Liver (tissue), 9 donors: ENCODE data around the gene DRGX. TPM values are rescaled to one million over a fixed set of nuclear protein-coding genes. Genes with fewer than 3 reads are reported as not detected.

ENCODE experiments used
- DNase-seq: peaks from one replicate; pipeline ENCODE4 v3.0.0-alpha.2; 2017; ENCODE audit warnings: low spot score
- H3K27ac ChIP-seq, 2 donors: one replicate each; pipeline ENCODE4 v1.7.0; 2013; ENCODE audit warnings: inconsistent platforms in 2 of 2, low read length in 2 of 2, control low read depth in 1 of 2, low read depth in 1 of 2, mild to moderate bottlenecking in 1 of 2
- H3K27me3 ChIP-seq, 4 donors: one replicate each; pipeline versions ENCODE4 v1.6.1 to v1.7.0; 2013; ENCODE audit warnings: low read length in 3 of 4, inconsistent platforms in 1 of 4, mild to moderate bottlenecking in 1 of 4, moderate library complexity in 1 of 4; ENCODE audit not compliant: control insufficient read depth in 4 of 4, insufficient read depth in 4 of 4
- H3K36me3 ChIP-seq, 4 donors: one replicate each; pipeline versions ENCODE4 v1.6.1 to v1.7.0; 2013; ENCODE audit warnings: low read length in 3 of 4, mild to moderate bottlenecking in 3 of 4, low read depth in 1 of 4, moderate library complexity in 1 of 4; ENCODE audit not compliant: control insufficient read depth in 4 of 4, insufficient read depth in 3 of 4
- H3K4me1 ChIP-seq, 4 donors: one replicate each; pipeline versions ENCODE4 v1.6.1 to v1.7.0; 2013; ENCODE audit warnings: low read length in 3 of 4, mild to moderate bottlenecking in 3 of 4, moderate library complexity in 1 of 4; ENCODE audit not compliant: control insufficient read depth in 4 of 4, insufficient read depth in 4 of 4
- H3K4me3 ChIP-seq, 3 donors: one replicate each; pipeline versions ENCODE4 v1.6.1 to v1.7.0; 2013; ENCODE audit warnings: low read length in 3 of 3, control low read depth in 1 of 3, low read depth in 1 of 3, mild to moderate bottlenecking in 1 of 3
- H3K9ac ChIP-seq, 2 donors: one replicate each; pipeline ENCODE4 v1.7.0; 2013; ENCODE audit warnings: low read length in 2 of 2, mild to moderate bottlenecking in 2 of 2, moderate library complexity in 2 of 2, control low read depth in 1 of 2, low read depth in 1 of 2
- H3K9me3 ChIP-seq, 4 donors: one replicate each; pipeline versions ENCODE4 v1.6.1 to v1.7.0; 2013; ENCODE audit warnings: low read length in 3 of 4; ENCODE audit not compliant: control insufficient read depth in 4 of 4
- FOXA1 ChIP-seq: IDR thresholded peaks from 2 replicates; pipeline ENCODE4 v1.6.1; 2016; ENCODE audit warnings: antibody characterized with exemption
- FOXA2 ChIP-seq: IDR thresholded peaks from 2 replicates; pipeline ENCODE4 v1.6.1; 2016; ENCODE audit warnings: antibody characterized with exemption
- HNF4A ChIP-seq, 2 donors: conservative IDR thresholded peaks; 2 replicates each; pipeline ENCODE4 v1.6.1; 2016; ENCODE audit warnings: antibody characterized with exemption in 2 of 2, mild to moderate bottlenecking in 2 of 2
- HNF4G ChIP-seq: IDR thresholded peaks from 2 replicates; pipeline ENCODE4 v1.6.1; 2016; ENCODE audit warnings: antibody characterized with exemption
- JUND ChIP-seq, 2 donors: IDR thresholded peaks; 2 replicates each; pipeline ENCODE4 v1.6.1; 2016; ENCODE audit warnings: antibody characterized with exemption in 2 of 2
- NR2F2 ChIP-seq: IDR thresholded peaks from 2 replicates; pipeline ENCODE4 v1.6.1; 2016; ENCODE audit warnings: antibody characterized with exemption
- RAD21 ChIP-seq, 2 donors: IDR thresholded peaks; 2 replicates each; pipeline ENCODE4 v1.6.1; 2016; ENCODE audit warnings: antibody characterized with exemption in 2 of 2, mild to moderate bottlenecking in 2 of 2
- TAF1 ChIP-seq: conservative IDR thresholded peaks from 2 replicates; pipeline ENCODE4 v1.6.1; 2016; ENCODE audit warnings: antibody characterized with exemption, mild to moderate bottlenecking
- YY1 ChIP-seq: IDR thresholded peaks from 2 replicates; pipeline ENCODE4 v1.6.1; 2016; ENCODE audit warnings: antibody characterized with exemption, mild to moderate bottlenecking
- ZBTB33 ChIP-seq: IDR thresholded peaks from 2 replicates; pipeline ENCODE4 v1.6.1; 2016; ENCODE audit warnings: antibody characterized with exemption
- WGBS: extraction: QIAGEN DNeasy Blood & Tissue Kit; methylation state at CpG from one replicate; pipeline ENCODE4 v1.1.7; 2013; 5-methylcytosine and 5-hydroxymethylcytosine counted together
- polyA plus RNA-seq, 2 donors: library from polyadenylated mRNA; stranded (reverse) in 1 of 2; unstranded in 1 of 2; fragments of 200-250 nt in 1 of 2; fragments of >200 nt in 1 of 2; fragmentation: Nextera tagmentation in 1 of 2; extraction: Ambion mirVana in 1 of 2; gene quantifications; one replicate each; pipeline versions ENCODE4 v1.2.1 to v1.2.3, GENCODE V29; 2013 to 2015
- total RNA-seq, 2 donors: library from RNA; depleted of rRNA; stranded (reverse); fragments of >200 nt; gene quantifications; one replicate each; pipeline ENCODE4 v1.2.3, GENCODE V29; 2014
- TF ChIP-seq, protein P1 (sequence below): fragments of 150-350 bp; IDR thresholded peaks from 2 replicates; pipeline ENCODE4 v1.5.1; 2017; ENCODE audit warnings: improper control_type of control experiment, low read depth, low read length; ENCODE audit not compliant: missing input control
- donor health status: healthy.
- donor health status: healthy.
- donor health status: healthy.
- donor health status: healthy.
- donor health status: healthy.

DRGX gene
- total and polyA plus RNA-seq, 4 donors, result not detected

GRCh38 chr10:49408519-49409306 is 12.8 kb upstream of the DRGX start:
- H3K9ac ChIP-seq, result no peak overlapping the region
- H3K27me3 ChIP-seq, result peaks cover 0 to 2% (median under 1%) of the 10 kb centered on the region in 4 donors
- no peaks in the 10 kb centered on the region for H3K36me3 ChIP-seq
- no peaks in the 10 kb centered on the region for H3K9me3 ChIP-seq
- no peak for TF ChIP-seq RAD21 (IDR thresholded peaks at IDR 0.05)
- TF ChIP-seq, protein P1, sequence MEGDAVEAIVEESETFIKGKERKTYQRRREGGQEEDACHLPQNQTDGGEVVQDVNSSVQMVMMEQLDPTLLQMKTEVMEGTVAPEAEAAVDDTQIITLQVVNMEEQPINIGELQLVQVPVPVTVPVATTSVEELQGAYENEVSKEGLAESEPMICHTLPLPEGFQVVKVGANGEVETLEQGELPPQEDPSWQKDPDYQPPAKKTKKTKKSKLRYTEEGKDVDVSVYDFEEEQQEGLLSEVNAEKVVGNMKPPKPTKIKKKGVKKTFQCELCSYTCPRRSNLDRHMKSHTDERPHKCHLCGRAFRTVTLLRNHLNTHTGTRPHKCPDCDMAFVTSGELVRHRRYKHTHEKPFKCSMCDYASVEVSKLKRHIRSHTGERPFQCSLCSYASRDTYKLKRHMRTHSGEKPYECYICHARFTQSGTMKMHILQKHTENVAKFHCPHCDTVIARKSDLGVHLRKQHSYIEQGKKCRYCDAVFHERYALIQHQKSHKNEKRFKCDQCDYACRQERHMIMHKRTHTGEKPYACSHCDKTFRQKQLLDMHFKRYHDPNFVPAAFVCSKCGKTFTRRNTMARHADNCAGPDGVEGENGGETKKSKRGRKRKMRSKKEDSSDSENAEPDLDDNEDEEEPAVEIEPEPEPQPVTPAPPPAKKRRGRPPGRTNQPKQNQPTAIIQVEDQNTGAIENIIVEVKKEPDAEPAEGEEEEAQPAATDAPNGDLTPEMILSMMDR, result peak; percentile 35
- TF ChIP-seq TAF1, result no peak
- no peak overlapping the region for H3K4me3 ChIP-seq
- 49% methylated on average over 13 of the region's 13 CpGs for WGBS
- H3K4me1 ChIP-seq, result no peaks in the 10 kb centered on the region
- H3K27ac ChIP-seq, result no peak overlapping the region
- DNase-seq, result no peak

DNA sequence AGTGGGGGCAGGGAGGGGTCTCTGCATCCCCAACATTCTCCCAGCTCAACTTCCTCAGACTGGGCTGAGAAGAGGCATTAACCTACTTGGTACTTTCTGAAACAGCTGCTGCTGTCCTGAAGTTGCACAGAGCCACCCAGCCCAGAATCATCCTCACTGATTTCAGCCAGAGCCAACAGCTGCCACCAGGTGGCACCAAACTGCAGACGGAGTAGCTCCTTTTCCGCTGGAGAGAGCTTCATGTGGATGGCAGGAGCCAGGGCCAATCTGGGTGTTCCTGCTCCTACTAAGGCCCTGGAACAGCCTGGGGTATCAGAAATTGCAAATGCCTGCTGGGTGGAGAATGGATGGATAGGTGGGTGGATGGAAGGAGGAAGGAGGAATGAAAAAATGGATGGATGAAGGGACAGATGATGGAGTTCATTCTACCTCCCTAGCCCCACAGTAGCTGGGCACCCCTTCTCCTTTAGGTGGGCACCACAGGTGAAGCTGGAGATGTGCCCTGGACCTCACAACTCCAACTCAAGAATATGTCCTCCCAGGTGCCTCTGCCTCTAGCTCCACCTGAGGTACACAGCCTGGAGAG is 11.8 kb upstream of the DRGX start:
- TF ChIP-seq FOXA1 (no peak), RAD21 (IDR thresholded peaks at IDR 0.05) (peak; percentile 83 to 95), HNF4A (conservative IDR thresholded peaks at IDR 0.05) (no peak), ZBTB33 (no peak), JUND (IDR thresholded peaks at IDR 0.05) (no peak)
- TF ChIP-seq, protein P1, result peak; percentile 92
- Histone ChIP-seq H3K9ac (no peak overlapping the region), H3K27me3 (peaks cover 0 to 2% (median under 1%) of the 10 kb centered on the region in 4 donors), H3K9me3 (no peaks in the 10 kb centered on the region), H3K4me3 (no peak overlapping the region), H3K27ac (no peak overlapping the region), H3K4me1 (no peaks in the 10 kb centered on the region), H3K36me3 (no peaks in the 10 kb centered on the region)
- peak; percentile 75 for DNase-seq
- 0% methylated on average over 2 of the region's 2 CpGs for WGBS

DNA sequence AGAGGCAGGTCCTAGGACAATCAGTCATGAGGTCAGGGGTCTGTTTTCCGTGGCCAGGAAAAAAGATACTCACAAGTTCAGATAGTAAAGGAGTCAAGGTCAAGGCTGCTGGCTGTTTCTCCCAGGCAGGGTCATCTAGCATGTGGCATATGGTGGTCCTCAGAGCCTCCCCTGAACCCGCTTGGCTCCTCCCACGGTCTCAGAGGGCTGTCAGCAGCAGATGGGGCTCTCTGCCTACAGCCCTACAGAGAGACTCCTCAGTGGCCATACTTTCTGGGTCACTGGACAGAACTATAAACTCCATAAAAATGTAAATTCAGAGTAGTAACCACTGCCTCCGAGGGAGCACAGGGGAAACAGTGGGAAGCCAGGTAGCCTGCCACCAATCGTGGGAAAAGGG is 11.3 kb upstream of the DRGX start:
- Histone ChIP-seq H3K9me3 (no peaks in the 10 kb centered on the region), H3K27me3 (peaks cover 0 to 2% (median 2%) of the 10 kb centered on the region in 4 donors), H3K4me3 (no peak overlapping the region), H3K27ac (no peak overlapping the region), H3K4me1 (no peaks in the 10 kb centered on the region), H3K9ac (no peak overlapping the region), H3K36me3 (no peaks in the 10 kb centered on the region)
- TF ChIP-seq FOXA1 (no peak), RAD21 (IDR thresholded peaks at IDR 0.05) (no peak), NR2F2 (no peak), HNF4G (no peak), FOXA2 (no peak), TAF1 (no peak), YY1 (no peak), ZBTB33 (no peak), HNF4A (conservative IDR thresholded peaks at IDR 0.05) (no peak), JUND (IDR thresholded peaks at IDR 0.05) (no peak)
- DNase-seq, result no peak
- WGBS, result 73% methylated on average over 5 of the region's 5 CpGs
